Limb (tissue), 2 donors: ENCODE results near the gene GAGE12D.
"Not testable (repeated sequence)": the region's sequence is repeated elsewhere in the genome, so short reads cannot be mapped to it uniquely, and the experiment has no call there.

Source experiments
- DNase-seq, 2 donors: peaks; one replicate each; pipeline ENCODE4 v3.0.0-alpha.2; 2016; ENCODE audit errors: extremely low spot score in 2 of 2

GAGE12D gene, protein sequence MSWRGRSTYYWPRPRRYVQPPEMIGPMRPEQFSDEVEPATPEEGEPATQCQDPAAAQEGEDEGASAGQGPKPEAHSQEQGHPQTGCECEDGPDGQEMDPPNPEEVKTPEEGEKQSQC

GRCh38 chrX:49541433-49541832 is at the start of gene GAGE12D:
Gene GAGE12D, plus strand, starts transcription at chrX:49541733. Its CDS starts 1,155 bp downstream, at chrX:49542888.
- DNase-seq, result not testable (repeated sequence)

GRCh38 chrX:49531877-49532276 is 9.7 kb upstream of the GAGE12D start, which contains the start of gene GAGE12C:
Gene GAGE12C, plus strand, starts transcription at chrX:49532177. Its CDS starts 1,155 bp downstream, at chrX:49533332.
- not testable (repeated sequence) for DNase-seq

- DNase-seq, result not testable (repeated sequence)
These were observed 9.5 kb downstream of the GAGE12D start, which contains the start of gene GAGE12E for GRCh38 chrX:49550989-49551388. Gene GAGE12E, plus strand, starts transcription at chrX:49551289. Its CDS starts 1,155 bp downstream, at chrX:49552444.

- DNase-seq, result not testable (repeated sequence)
These were observed 19.0 kb downstream of the GAGE12D start, which contains the start of gene GAGE12F for GRCh38 chrX:49560542-49560941. Gene GAGE12F, plus strand, starts transcription at chrX:49560842. Its CDS starts 1,155 bp downstream, at chrX:49561997.

- not testable (repeated sequence) for DNase-seq
These were observed 27.2 kb downstream of the GAGE12D start for GRCh38 chrX:49568728-49569127.

DNA sequence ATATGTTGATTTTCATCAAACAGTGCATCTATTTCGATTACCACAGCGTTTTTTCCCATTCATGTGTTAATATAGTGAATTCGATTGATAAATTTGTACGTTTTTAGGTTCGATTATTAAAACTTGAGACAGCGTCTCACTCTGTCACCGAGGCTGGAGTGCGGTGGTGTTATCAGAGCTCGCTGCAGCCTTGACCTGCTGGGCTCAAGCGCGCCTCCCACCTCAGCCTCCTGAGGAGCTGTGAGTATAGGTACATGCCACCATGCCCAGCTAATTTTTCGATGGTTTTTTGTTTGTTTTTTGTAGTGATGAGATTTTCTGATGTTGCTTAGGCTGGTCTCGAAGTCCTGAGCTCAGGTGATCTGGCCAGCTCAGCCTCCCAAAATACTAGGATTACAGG is 27.6 kb downstream of the GAGE12D start:
- not testable (repeated sequence) for DNase-seq

GRCh38 chrX:49570100-49570499 is 28.6 kb downstream of the GAGE12D start, which contains the start of gene GAGE12G:
Gene GAGE12G, plus strand, starts transcription at chrX:49570400. Its CDS starts 1,155 bp downstream, at chrX:49571555.
- DNase-seq, result not testable (repeated sequence)

- DNase-seq, result not testable (repeated sequence)
These were observed 38.1 kb downstream of the GAGE12D start, which contains the start of gene GAGE12H for GRCh38 chrX:49579649-49580048. Gene GAGE12H, plus strand, starts transcription at chrX:49579949. Its CDS starts 1,155 bp downstream, at chrX:49581104.

- not testable (repeated sequence) for DNase-seq
These were observed 47.7 kb downstream of the GAGE12D start, which contains the start of gene GAGE2A for GRCh38 chrX:49589196-49589595. Gene GAGE2A, plus strand, starts transcription at chrX:49589496. Its CDS starts 1,155 bp downstream, at chrX:49590651.

GRCh38 chrX:49589769-49590478 is 48.4 kb downstream of the GAGE12D start:
- not testable (repeated sequence) for DNase-seq

GRCh38 chrX:49590488-49590887 is 49.0 kb downstream of the GAGE12D start:
- not testable (repeated sequence) for DNase-seq
